ENCODE measurements around the gene SYNGR3. TPM values are rescaled to one million over a fixed set of nuclear protein-coding genes. Genes with fewer than 3 reads are reported as not detected.

SYNGR3 gene
- total and polyA plus RNA-seq, 2 of the 13 experiments (the other 11 are each of a cell fraction or from before 2014, with no cell fraction given) = 0.97 to 5.7 TPM

- TF ChIP-seq ZBTB20 (CRISPR knock-in tag; IDR thresholded peaks at IDR 0.05; ENCODE audit: borderline replicate concordance, low read depth) (no peak), SMAD9 (CRISPR knock-in tag; IDR thresholded peaks at IDR 0.05) (no peak), KLF16 (CRISPR knock-in tag; IDR thresholded peaks at IDR 0.05) (0 out of 4 replicates have a peak, but pooled peaks of 1 of the 2 experiments have one; percentile 6), TFAP4 (IDR thresholded peaks at IDR 0.05; ENCODE audit: borderline replicate concordance, low read depth) (peak; percentile 38; the same call in 1 of the 2 replicates), AGO2 (optimal IDR thresholded peaks at IDR 0.05; ENCODE audit: low read depth, low read length) (peak; percentile 69), PHB2 (IDR thresholded peaks at IDR 0.05; ENCODE audit: partially characterized antibody) (no peak), ZNF256 (CRISPR knock-in tag; conservative IDR thresholded peaks at IDR 0.05) (0 out of 2 replicates have a peak, but pooled peaks have one; percentile 39), SAP130 (CRISPR knock-in tag; IDR thresholded peaks at IDR 0.05; ENCODE audit: low read depth) (0 out of 2 replicates have a peak, but pooled peaks have one; percentile 3)
These were observed 47.5 kb upstream of the SYNGR3 start (continued) for GRCh38 chr16:1942047-1942809.

GRCh38 chr16:1942810-1943726 lies 46.7 kb upstream of the SYNGR3 start, which contains the start of gene MSRB1:
TSS of gene MSRB1 (minus strand) at chr16:1943199. CDS start at chr16:1943156, 43 bp downstream.
- Histone ChIP-seq H3K4me2 (ENCODE audit: low read depth, low read length) (peak within 1 kb of the TSS; percentile 96), H3K27me3 (ENCODE audit: control insufficient read depth in 1 of 2, insufficient read depth in 2 of 2, low read length in 2 of 2) (peaks cover 0 to 5% of the 10 kb centered on the region in 2 experiments; a peak in 1 of 5 replicates), H3K27ac (ENCODE audit: extremely low read length, insufficient read depth, low read length) (peak within 1 kb of the TSS; percentile 96), H3K4me3 (replicated peaks in 1 of 3; ENCODE audit: insufficient read depth in 1 of 3, low read depth in 2 of 3, low read length in 3 of 3) (peak within 1 kb of the TSS; percentile 93 to 97 (median 96)), H2AFZ (ENCODE audit: low read length) (no peak within 1 kb of the TSS), H3K36me3 (replicated peaks in 1 of 2; ENCODE audit: control insufficient read depth in 1 of 2, insufficient read depth in 2 of 2, low read length in 2 of 2) (peaks cover 7 to 14% of the 10 kb centered on the region in 2 experiments; a peak in 3 of 5 replicates), H4K20me1 (ENCODE audit: insufficient read depth, low read length) (no peaks in the 10 kb centered on the region; the same call in 1 of the 2 replicates), H3K9me3 (ENCODE audit: low read length) (no peaks in the 10 kb centered on the region), H3K4me1 (ENCODE audit: insufficient read depth, low read length) (peaks cover 68% of the 10 kb centered on the region), H3K79me2 (ENCODE audit: insufficient read depth, low read length) (peaks cover 26% of the 10 kb centered on the region), H3K9ac (ENCODE audit: insufficient read depth, low read depth, low read length) (peak within 1 kb of the TSS; percentile 90)
- in situ Hi-C loops (cut with HindIII; ENCODE audit: extremely low pct_ligation_motif_present, low pct_unique_long_range_greater_than_20kb) (no loop called here), intact Hi-C loops (cut with micrococcal nuclease; ENCODE audit: unreplicated experiment) (no loop called here)
- 7% methylated on average over 21 of the region's 77 CpGs for WGBS (ENCODE audit: low lambda C conversion rate)
- DNase-seq (ENCODE audit: low spot score) = peak; percentile 98
- BruUV-seq (replicated peaks) = no TSS peak
- ChIA-PET CTCF (ENCODE audit: low intra/inter-chr PET ratio, low total read pairs) (no interaction called here), POLR2A (interaction anchor here (0.6 to 5.8 kb wide), 15 partner anchors 8 to 963 kb away, joined by 3 to 139 read pairs (median 4); partner anchors contain the start of genes GFER, IGFALS, NDUFB10 and RNF151)
- ATAC-seq = peak; percentile 56
- FAIRE-seq = peak; percentile 89
- TF ChIP-seq PRMT3 (CRISPR knock-in tag; IDR thresholded peaks at IDR 0.05; ENCODE audit: borderline replicate concordance, low read depth) (no peak), MXD3 (CRISPR knock-in tag; IDR thresholded peaks at IDR 0.05) (0 out of 2 replicates have a peak, but pooled peaks have one; percentile 15), KLF11 (CRISPR knock-in tag; IDR thresholded peaks at IDR 0.05) (peak; percentile 88), ZNF704 (CRISPR knock-in tag; IDR thresholded peaks at IDR 0.05; ENCODE audit: borderline replicate concordance) (0 out of 2 replicates have a peak, but pooled peaks have one; percentile 26), MAX (IDR thresholded peaks at IDR 0.05) (peak; percentile 92), ATF3 (CRISPR knock-in tag; IDR thresholded peaks at IDR 0.05) (no peak), ZNF607 (CRISPR knock-in tag; IDR thresholded peaks at IDR 0.05; ENCODE audit: borderline replicate concordance) (peak; percentile 68; the same call in 1 of the 2 replicates), ZNF749 (CRISPR knock-in tag; IDR thresholded peaks at IDR 0.05; ENCODE audit: borderline replicate concordance) (peak; percentile 37; the same call in 1 of the 2 replicates), ATF1 (CRISPR knock-in tag; IDR thresholded peaks at IDR 0.05) (no peak)

All from HepG2 (cell line).